H9 (cell line): Measurements from ENCODE around the gene OLFM1. TPM values are rescaled to one million over a fixed set of nuclear protein-coding genes. Genes with fewer than 3 reads are reported as not detected.

Experiments
- DNase-seq: peaks from one replicate; pipeline ENCODE4 v3.0.0-alpha.2; 2017
- H2AFZ ChIP-seq: one replicate; pipeline ENCODE4 v1.6.1; 2013; ENCODE audit warnings: mild to moderate bottlenecking, low read length, control low read depth, moderate library complexity
- H2AK5ac ChIP-seq: 2 replicates; pipeline ENCODE4 v1.6.1; 2013; ENCODE audit warnings: low read length, control low read depth, mixed read lengths; ENCODE audit not compliant: insufficient read length
- H2BK120ac ChIP-seq: one replicate; pipeline ENCODE4 v1.6.1; 2013; ENCODE audit warnings: low read depth, mild to moderate bottlenecking, low read length, control low read depth, inconsistent platforms; ENCODE audit not compliant: poor library complexity, severe bottlenecking
- H2BK12ac ChIP-seq: 2 replicates; pipeline ENCODE4 v1.6.1; 2013; ENCODE audit warnings: low read length, control low read depth, mixed read lengths, low read depth; ENCODE audit not compliant: insufficient read length
- H2BK15ac ChIP-seq: 2 replicates; pipeline ENCODE4 v1.6.1; 2013; ENCODE audit warnings: low read depth, low read length, control low read depth
- H2BK20ac ChIP-seq: one replicate; pipeline ENCODE4 v1.6.1; 2013; ENCODE audit warnings: low read depth, mild to moderate bottlenecking, low read length, control low read depth, inconsistent platforms; ENCODE audit not compliant: poor library complexity, severe bottlenecking
- H2BK5ac ChIP-seq: 2 replicates; pipeline ENCODE4 v1.6.1; 2013; ENCODE audit warnings: low read length, control low read depth, mixed read lengths; ENCODE audit not compliant: insufficient read length
- H3K14ac ChIP-seq: 2 replicates; pipeline ENCODE4 v1.6.1; 2013; ENCODE audit warnings: low read length, control low read depth; ENCODE audit not compliant: insufficient read depth
- H3K18ac ChIP-seq: 2 replicates; pipeline ENCODE4 v1.6.1; 2013; ENCODE audit warnings: low read depth, mild to moderate bottlenecking, mixed read lengths, low read length, control low read depth; ENCODE audit not compliant: insufficient read length
- H3K23ac ChIP-seq: 2 replicates; pipeline ENCODE4 v1.6.1; 2013; ENCODE audit warnings: low read length, control low read depth, mixed read lengths, low read depth; ENCODE audit not compliant: insufficient read length
- H3K23me2 ChIP-seq: 2 replicates; pipeline ENCODE4 v1.6.1; 2013; ENCODE audit warnings: low read depth, mild to moderate bottlenecking, mixed read lengths, low read length, control low read depth; ENCODE audit not compliant: insufficient read length, poor library complexity, severe bottlenecking
- H3K27ac ChIP-seq: 2 replicates; pipeline ENCODE4 v1.5.1; 2013; ENCODE audit warnings: low read length, control low read depth, mixed read lengths, low read depth; ENCODE audit not compliant: insufficient read length
- H3K27me3 ChIP-seq: 2 replicates; pipeline ENCODE4 v1.6.1; 2013; ENCODE audit warnings: low read length, control low read depth, inconsistent platforms; ENCODE audit not compliant: insufficient read depth
- H3K4ac ChIP-seq: 2 replicates; pipeline ENCODE4 v1.6.1; 2013; ENCODE audit warnings: low read depth, mild to moderate bottlenecking, control low read depth, inconsistent platforms, low read length, moderate library complexity
- H3K4me1 ChIP-seq: 2 replicates; pipeline ENCODE4 v1.6.1; 2013; ENCODE audit warnings: low read length, control low read depth, inconsistent platforms; ENCODE audit not compliant: insufficient read depth
- H3K4me2 ChIP-seq: 2 replicates; pipeline ENCODE4 v1.6.1; 2013; ENCODE audit warnings: low read length, control low read depth, mixed read lengths; ENCODE audit not compliant: insufficient read length, insufficient read depth
- H3K56ac ChIP-seq: 2 replicates; pipeline ENCODE4 v1.6.1; 2013; ENCODE audit warnings: low read depth, mild to moderate bottlenecking, mixed read lengths, low read length, control low read depth; ENCODE audit not compliant: insufficient read length
- H3K79me1 ChIP-seq: 2 replicates; pipeline ENCODE4 v1.6.1; 2013; ENCODE audit warnings: low read depth, mild to moderate bottlenecking, moderate library complexity, low read length, control low read depth, inconsistent platforms; ENCODE audit not compliant: insufficient read depth, poor library complexity, severe bottlenecking
- H3K79me2 ChIP-seq: 2 replicates; pipeline ENCODE4 v1.6.1; 2013; ENCODE audit warnings: low read length, control low read depth, inconsistent platforms; ENCODE audit not compliant: insufficient read depth
- H3K9ac ChIP-seq: 2 replicates; pipeline ENCODE4 v1.6.1; 2013; ENCODE audit warnings: low read length, control low read depth, mixed read lengths; ENCODE audit not compliant: insufficient read length; ENCODE audit errors: extremely low read depth
- H3K9me3 ChIP-seq: one replicate; pipeline ENCODE4 v1.6.1; 2013; ENCODE audit warnings: low read depth, low read length, inconsistent platforms; ENCODE audit not compliant: control insufficient read depth
- H3T11ph ChIP-seq: one replicate; pipeline ENCODE4 v1.6.1; 2013; ENCODE audit warnings: mild to moderate bottlenecking, low read length, control low read depth, inconsistent platforms
- H4K20me1 ChIP-seq: one replicate; pipeline ENCODE4 v1.6.1; 2013; ENCODE audit not compliant: control insufficient read depth, insufficient read length, insufficient read depth
- H4K5ac ChIP-seq: 2 replicates; pipeline ENCODE4 v1.6.1; 2013; ENCODE audit warnings: low read depth, mild to moderate bottlenecking, mixed read lengths, low read length, control low read depth; ENCODE audit not compliant: insufficient read length
- H4K8ac ChIP-seq: replicated peaks from 2 replicates; pipeline ENCODE4 v1.6.1; 2013; ENCODE audit warnings: low read length, control low read depth, mixed read lengths, low read depth; ENCODE audit not compliant: insufficient read length
- H4K91ac ChIP-seq: 2 replicates; pipeline ENCODE4 v1.6.1; 2013; ENCODE audit warnings: low read depth, mild to moderate bottlenecking, moderate library complexity, mixed read lengths, low read length, control low read depth; ENCODE audit not compliant: insufficient read length
- H3K27ac Mint-ChIP-seq, 3 experiments: 2 replicates in 2 of 3; 3 replicates in 1 of 3; pipeline ENCODE4 v1.8.0; 2020 to 2021; ENCODE audit warnings: mixed read lengths in 3 of 3, mild to moderate bottlenecking in 1 of 3, moderate library complexity in 1 of 3
- H3K27me3 Mint-ChIP-seq: 2 replicates; pipeline ENCODE4 v1.8.0; 2021; ENCODE audit warnings: low read depth, mild to moderate bottlenecking, moderate library complexity, mixed read lengths
- H3K36me3 Mint-ChIP-seq, 3 experiments: 2 replicates in 2 of 3; 3 replicates in 1 of 3; pipeline ENCODE4 v1.8.0; 2020 to 2021; ENCODE audit warnings: low read depth in 3 of 3, mixed read lengths in 3 of 3; ENCODE audit not compliant: insufficient read depth in 1 of 3
- H3K4me1 Mint-ChIP-seq, 2 experiments: 2 replicates each; pipeline ENCODE4 v1.8.0; 2020; ENCODE audit warnings: mixed read lengths in 2 of 2
- H3K4me3 Mint-ChIP-seq, 2 experiments: 2 replicates in 1 of 2; 3 replicates in 1 of 2; pipeline ENCODE4 v1.8.0; 2020 to 2021; ENCODE audit warnings: mild to moderate bottlenecking in 2 of 2, mixed read lengths in 2 of 2, moderate library complexity in 1 of 2
- H3K9me3 Mint-ChIP-seq, 2 experiments: 2 replicates in 1 of 2; 3 replicates in 1 of 2; pipeline ENCODE4 v1.8.0; 2020; ENCODE audit warnings: mild to moderate bottlenecking in 2 of 2, mixed read lengths in 2 of 2, moderate library complexity in 1 of 2
- CTCF ChIP-seq: fragments of 200-600 bp; sonication (generic); conservative IDR thresholded peaks from 3 replicates; pipeline ENCODE4 v1.8.0; 2021; ENCODE audit warnings: antibody characterized with exemption, mild to moderate bottlenecking
- WGBS: extraction: QIAGEN DNeasy Blood & Tissue Kit; methylation state at CpG from one replicate; pipeline ENCODE4 v1.1.7; 2013; ENCODE audit warnings: missing lambda C conversion rate, low lambda C conversion rate, mixed read lengths; ENCODE audit not compliant: insufficient read length; ENCODE audit errors: extremely low coverage; 5-methylcytosine and 5-hydroxymethylcytosine counted together
- total RNA-seq: library from RNA; stranded (reverse); gene quantifications from 2 replicates; pipeline ENCODE4 v1.2.1, GENCODE V29; 2021

The OLFM1 gene
- total RNA-seq, 1 experiment from 2014 or later = 34.1 TPM

- Histone ChIP-seq H3K27ac (no peak overlapping the region), H3K79me1 (no peaks in the 10 kb centered on the region), H3T11ph (no peak overlapping the region), H3K23me2 (no peaks in the 10 kb centered on the region), H3K18ac (no peak overlapping the region), H2BK15ac (no peak overlapping the region), H4K8ac (no peak overlapping the region), H3K4me1 (no peaks in the 10 kb centered on the region), H3K23ac (no peak overlapping the region), H2BK12ac (no peak overlapping the region), H3K14ac (no peak overlapping the region), H2BK120ac (no peak overlapping the region), H3K79me2 (no peaks in the 10 kb centered on the region), H2BK20ac (no peak overlapping the region), H3K9me3 (no peaks in the 10 kb centered on the region), H2BK5ac (no peak overlapping the region), H4K20me1 (peaks cover 2% of the 10 kb centered on the region), H4K5ac (no peak overlapping the region), H3K27me3 (no peaks in the 10 kb centered on the region), H2AK5ac (no peak overlapping the region), H3K4ac (no peak overlapping the region), H3K56ac (no peak overlapping the region), H3K4me2 (no peak overlapping the region), H2AFZ (no peak overlapping the region), H4K91ac (no peak overlapping the region), H3K9ac (no peak overlapping the region)
- peaks cover 9 to 14% of the 10 kb centered on the region in 2 experiments for H3K4me1 Mint-ChIP-seq
- peaks cover 4 to 7% (median 6%) of the 10 kb centered on the region in 3 experiments; a peak in 6 of 7 replicates for H3K36me3 Mint-ChIP-seq
- no peak for DNase-seq
- no peak overlapping the region for H3K27ac Mint-ChIP-seq
- no peak overlapping the region for H3K4me3 Mint-ChIP-seq
- H3K9me3 Mint-ChIP-seq = peaks cover 8 to 10% of the 10 kb centered on the region in 2 experiments
- TF ChIP-seq CTCF = no peak
- H3K27me3 Mint-ChIP-seq = peaks cover 1% of the 10 kb centered on the region
- no CpG with 5 or more reads among the region's 18 CpGs for WGBS
These were observed 44.5 kb downstream of the OLFM1 start for GRCh38 chr9:135132008-135132407.
